Heart left ventricle (tissue), 13 donors: ENCODE measurements around the gene PGAP6.
"Not testable (repeated sequence)": the region's sequence is repeated elsewhere in the genome, so short reads cannot be mapped to it uniquely, and the experiment has no call there.

Source experiments
- CTCF ChIP-seq, 12 donors: fragments of 200-600 bp; sonication (generic) in 4 of 12; IDR thresholded peaks; one replicate each; pipeline versions ENCODE4 v1.5.0 to v1.8.0; 2018 to 2022; ENCODE audit warnings: antibody characterized with exemption in 12 of 12, mild to moderate bottlenecking in 5 of 12
- POLR2A ChIP-seq, 2 donors: fragments of 450-650 bp; IDR thresholded peaks; one replicate each; pipeline ENCODE4 v1.6.1; 2017; ENCODE audit warnings: antibody characterized with exemption in 2 of 2, mild to moderate bottlenecking in 2 of 2, moderate library complexity in 2 of 2
- donor health status: ischemic (EF 13 %, LVEDD 7.1; RV severe dilation, severe dysfunction).
- donor health status: DM: no; HTN: yes; CAD: no.
- donor health status: DM: no; HTN: no; CAD: no.
- donor health status: ischemic (EF 25% LVEDD 6.9; RV normal size, moderate dysfunction).
- donor health status: ischemic (EF 25% LVEDD 5.7; RV mildly dilated, moderate dysfunction).
- donor health status: ischemic (EF 35%, LVEDD 5.7; RV mildly dilated, moderate dysfunction).
- donor health status: nonischemic (EF 11% LVEDD 7.7; RV severe dilation, severe dysfunction).
- donor health status: DM: yes; HTN: yes; CAD: no.
- donor health status: PGD.
- donor health status: ischemic (EF 29% LVEDD 5.4; RV normal size, mild dysfunction).
- donor health status: nonischemic (EF 23%, LVEDD 6.1; RV moderate dilation, normal function).

- TF ChIP-seq CTCF, POLR2A (IDR thresholded peaks at IDR 0.05): not testable (repeated sequence)
Measured at GRCh38 chr16:348495-348894, 33.3 kb downstream of the PGAP6 start.
